Esophagus muscularis mucosa (tissue), 4 donors: ENCODE data around the gene OSBP2. TPM values are rescaled to one million over a fixed set of nuclear protein-coding genes. Genes with fewer than 3 reads are reported as not detected.
"Not testable (repeated sequence)": the region's sequence is repeated elsewhere in the genome, so short reads cannot be mapped to it uniquely, and the experiment has no call there.

Source experiments
- DNase-seq: peaks from one replicate; pipeline ENCODE4 v3.0.0-alpha.2; 2017; ENCODE audit errors: extremely low spot score
- H3K27ac ChIP-seq, 4 donors: fragments of 200-600 bp; sonication (generic); replicated peaks in 1 of 4; 1 replicate in 3 of 4; 2 replicates in 1 of 4; pipeline ENCODE4 v1.5.1; 2016 to 2019; ENCODE audit warnings: mild to moderate bottlenecking in 1 of 4
- H3K27me3 ChIP-seq, 4 donors: fragments of 200-600 bp; sonication (generic); one replicate each; pipeline versions ENCODE4 v1.5.1 to v1.6.0; 2016 to 2019
- H3K36me3 ChIP-seq, 4 donors: fragments of 200-600 bp; sonication (generic); one replicate each; pipeline ENCODE4 v1.5.1; 2016 to 2019
- H3K4me1 ChIP-seq, 4 donors: fragments of 200-600 bp; sonication (generic); one replicate each; pipeline ENCODE4 v1.5.1; 2016 to 2019
- H3K4me3 ChIP-seq, 4 donors: fragments of 200-600 bp; sonication (generic); 1 replicate in 2 of 4; 2 replicates in 2 of 4; pipeline ENCODE4 v1.5.1; 2016 to 2019; ENCODE audit warnings: mild to moderate bottlenecking in 4 of 4, moderate library complexity in 1 of 4
- H3K9me3 ChIP-seq, 4 donors: fragments of 200-600 bp; sonication (generic); 1 replicate in 3 of 4; 2 replicates in 1 of 4; pipeline ENCODE4 v1.5.1; 2016 to 2019
- CTCF ChIP-seq, 3 experiments: fragments of 200-600 bp in 2 of 3; fragments of 450-650 bp in 1 of 3; sonication (generic) in 2 of 3; IDR thresholded peaks; one replicate each; pipeline ENCODE4 v1.5.1; 2017 to 2019; ENCODE audit warnings: antibody characterized with exemption in 3 of 3, mild to moderate bottlenecking in 2 of 3, moderate library complexity in 1 of 3
- EP300 ChIP-seq: sonication (generic); formaldehyde crosslinking; IDR thresholded peaks from one replicate; pipeline ENCODE4 v1.6.1; 2017; ENCODE audit warnings: antibody characterized with exemption
- POLR2A ChIP-seq: fragments of 450-650 bp; IDR thresholded peaks from one replicate; pipeline ENCODE4 v1.6.1; 2017; ENCODE audit warnings: antibody characterized with exemption, moderate library complexity, mild to moderate bottlenecking, low read depth
- POLR2AphosphoS5 ChIP-seq, 2 donors: sonication (generic); formaldehyde crosslinking; IDR thresholded peaks; one replicate each; pipeline ENCODE4 v1.6.1; 2017; ENCODE audit warnings: antibody characterized with exemption in 2 of 2
- WGBS: methylation state at CpG from one replicate; pipeline ENCODE4 v1.1.5; 2018; 5-methylcytosine and 5-hydroxymethylcytosine counted together
- intact Hi-C: fragments of 100-400 bp; cut with DNase I; formaldehyde crosslinking; loops from one replicate; pipeline ENCODE4 v1.15.1; 2023
- total RNA-seq, 4 donors: library from RNA; depleted of rRNA; stranded (reverse); fragments of >200 nt; gene quantifications; one replicate each; pipeline versions ENCODE4 v1.1.0 to v1.2.1, GENCODE V29; 2016

OSBP2 gene
- total RNA-seq, 4 donors from 2014 or later = 0.42 to 4.6 (median 2.9) TPM

GRCh38 chr22:30732426-30732825 lies 37.8 kb downstream of the OSBP2 start:
- Histone ChIP-seq H3K9me3 (no peaks in the 10 kb centered on the region), H3K27ac (no peak overlapping the region), H3K4me3 (no peak overlapping the region), H3K27me3 (no peaks in the 10 kb centered on the region), H3K4me1 (no peaks in the 10 kb centered on the region), H3K36me3 (no peaks in the 10 kb centered on the region)
- intact Hi-C loops = no loop called here
- TF ChIP-seq POLR2A = no peak
- TF ChIP-seq POLR2AphosphoS5 (IDR thresholded peaks at IDR 0.05) = no peak
- TF ChIP-seq EP300 = no peak
- no peak for TF ChIP-seq CTCF (IDR thresholded peaks at IDR 0.05)
- no peak for DNase-seq
- 100% methylated on average over 5 of the region's 5 CpGs for WGBS

- Histone ChIP-seq H3K4me1 (no peaks in the 10 kb centered on the region), H3K4me3 (no peak overlapping the region), H3K36me3 (no peaks in the 10 kb centered on the region), H3K27ac (no peak overlapping the region), H3K27me3 (no peaks in the 10 kb centered on the region), H3K9me3 (no peaks in the 10 kb centered on the region)
- intact Hi-C loops = no loop called here
- TF ChIP-seq CTCF (IDR thresholded peaks at IDR 0.05) = no peak
- TF ChIP-seq POLR2AphosphoS5 (IDR thresholded peaks at IDR 0.05) = no peak
- no peak for TF ChIP-seq POLR2A
- TF ChIP-seq EP300 = no peak
- 79% methylated on average over 7 of the region's 7 CpGs for WGBS
- no peak for DNase-seq
Measured at GRCh38 chr22:30733181-30733631, 38.5 kb downstream of the OSBP2 start.

- H3K4me1 ChIP-seq, DNase-seq, H3K27me3 ChIP-seq, intact Hi-C loops, H3K36me3 ChIP-seq, H3K4me3 ChIP-seq, H3K9me3 ChIP-seq, H3K27ac ChIP-seq: not testable (repeated sequence)
- 76% methylated on average over 7 of the region's 7 CpGs for WGBS
Measured at GRCh38 chr22:30740007-30740406, 45.3 kb downstream of the OSBP2 start.

GRCh38 chr22:30740511-30740910 lies 45.8 kb downstream of the OSBP2 start:
- H3K9me3 ChIP-seq, H3K27ac ChIP-seq, intact Hi-C loops, H3K4me1 ChIP-seq, H3K27me3 ChIP-seq, DNase-seq, H3K36me3 ChIP-seq, H3K4me3 ChIP-seq: not testable (repeated sequence)
- 80% methylated on average over 5 of the region's 5 CpGs for WGBS

GRCh38 chr22:30742291-30743256 lies 47.9 kb downstream of the OSBP2 start:
- H3K9me3 ChIP-seq = no peaks in the 10 kb centered on the region
- TF ChIP-seq EP300 (no peak), POLR2A (no peak), CTCF (IDR thresholded peaks at IDR 0.05) (no peak), POLR2AphosphoS5 (IDR thresholded peaks at IDR 0.05) (no peak)
- intact Hi-C loops = no loop called here

More at GRCh38 chr22:30742291-30743256, 47.9 kb downstream of the OSBP2 start:
- Histone ChIP-seq H3K36me3 (no peaks in the 10 kb centered on the region), H3K27me3 (no peaks in the 10 kb centered on the region), H3K4me3 (no peak overlapping the region), H3K4me1 (no peaks in the 10 kb centered on the region), H3K27ac (no peak overlapping the region)
- WGBS = 90% methylated on average over 6 of the region's 6 CpGs
- DNase-seq = no peak
